ENCODE data around the gene HP1BP3. TPM values are rescaled to one million over a fixed set of nuclear protein-coding genes. Genes with fewer than 3 reads are reported as not detected.

The HP1BP3 gene
- total RNA-seq, 1 donor from 2014 or later: 267 TPM

GRCh38 chr1:20753589-20753988, 33.5 kb downstream of the HP1BP3 start:
- Histone ChIP-seq H3K4me1 (no peaks in the 10 kb centered on the region), H3K27ac (no peak overlapping the region), H3K4me3 (no peak overlapping the region), H3K36me3 (peaks cover 0 to 73% of the 10 kb centered on the region in 2 donors), H3K27me3 (no peaks in the 10 kb centered on the region), H3K9me3 (no peaks in the 10 kb centered on the region)
- no peak for DNase-seq (ENCODE audit: extremely low spot score in 2 of 2)
- TF ChIP-seq, protein P1, sequence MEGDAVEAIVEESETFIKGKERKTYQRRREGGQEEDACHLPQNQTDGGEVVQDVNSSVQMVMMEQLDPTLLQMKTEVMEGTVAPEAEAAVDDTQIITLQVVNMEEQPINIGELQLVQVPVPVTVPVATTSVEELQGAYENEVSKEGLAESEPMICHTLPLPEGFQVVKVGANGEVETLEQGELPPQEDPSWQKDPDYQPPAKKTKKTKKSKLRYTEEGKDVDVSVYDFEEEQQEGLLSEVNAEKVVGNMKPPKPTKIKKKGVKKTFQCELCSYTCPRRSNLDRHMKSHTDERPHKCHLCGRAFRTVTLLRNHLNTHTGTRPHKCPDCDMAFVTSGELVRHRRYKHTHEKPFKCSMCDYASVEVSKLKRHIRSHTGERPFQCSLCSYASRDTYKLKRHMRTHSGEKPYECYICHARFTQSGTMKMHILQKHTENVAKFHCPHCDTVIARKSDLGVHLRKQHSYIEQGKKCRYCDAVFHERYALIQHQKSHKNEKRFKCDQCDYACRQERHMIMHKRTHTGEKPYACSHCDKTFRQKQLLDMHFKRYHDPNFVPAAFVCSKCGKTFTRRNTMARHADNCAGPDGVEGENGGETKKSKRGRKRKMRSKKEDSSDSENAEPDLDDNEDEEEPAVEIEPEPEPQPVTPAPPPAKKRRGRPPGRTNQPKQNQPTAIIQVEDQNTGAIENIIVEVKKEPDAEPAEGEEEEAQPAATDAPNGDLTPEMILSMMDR (IDR thresholded peaks at IDR 0.05): no peak
- TF ChIP-seq POLR2A (IDR thresholded peaks at IDR 0.05): no peak
- no peak for TF ChIP-seq POLR2AphosphoS5 (IDR thresholded peaks at IDR 0.05; ENCODE audit: insufficient read depth in 1 of 2, low read depth in 1 of 2)
- intact Hi-C loops (cut with DNase I): no loop called here

- Histone ChIP-seq H3K4me3 (no peak overlapping the region), H3K27me3 (no peaks in the 10 kb centered on the region), H3K4me1 (no peaks in the 10 kb centered on the region), H3K9me3 (no peaks in the 10 kb centered on the region), H3K36me3 (peaks cover 0 to 73% of the 10 kb centered on the region in 2 donors), H3K27ac (no peak overlapping the region)
- TF ChIP-seq, protein P1 (IDR thresholded peaks at IDR 0.05): no peak
- TF ChIP-seq POLR2A (IDR thresholded peaks at IDR 0.05) (no peak), POLR2AphosphoS5 (IDR thresholded peaks at IDR 0.05; ENCODE audit: insufficient read depth in 1 of 2, low read depth in 1 of 2) (no peak)
- DNase-seq (ENCODE audit: extremely low spot score in 2 of 2): no peak
- intact Hi-C loops (cut with DNase I): no loop called here
These were observed 35.6 kb downstream of the HP1BP3 start for GRCh38 chr1:20751462-20751990.

GRCh38 chr1:20742671-20743070, 44.4 kb downstream of the HP1BP3 start:
- H3K36me3 ChIP-seq: peaks cover 0 to 63% of the 10 kb centered on the region in 2 donors
- H3K27me3 ChIP-seq: no peaks in the 10 kb centered on the region
- H3K9me3 ChIP-seq: no peaks in the 10 kb centered on the region

DNA sequence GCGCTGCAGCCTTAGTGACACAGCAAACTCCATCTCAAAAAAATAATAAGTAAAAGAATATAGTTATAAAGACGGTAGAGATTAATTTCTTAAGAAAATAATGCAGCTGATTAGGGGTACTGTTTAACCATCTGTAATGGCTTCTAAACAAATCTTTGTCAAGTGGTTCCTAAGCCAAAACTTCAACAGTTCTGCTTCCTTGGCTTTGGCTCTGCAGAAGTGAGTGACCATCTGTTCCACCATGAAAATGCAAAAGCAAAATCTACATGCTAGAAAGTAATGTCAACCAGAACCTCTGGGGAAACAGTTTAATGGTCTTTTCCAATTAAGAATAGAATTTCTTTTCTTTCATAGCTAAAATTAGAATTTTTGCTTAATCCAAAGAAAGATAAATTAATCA, 46.3 kb downstream of the HP1BP3 start:
- no peaks in the 10 kb centered on the region for H3K4me1 ChIP-seq
- TF ChIP-seq, protein P1 (IDR thresholded peaks at IDR 0.05): no peak
- TF ChIP-seq POLR2AphosphoS5 (IDR thresholded peaks at IDR 0.05; ENCODE audit: insufficient read depth in 1 of 2, low read depth in 1 of 2) (no peak), POLR2A (IDR thresholded peaks at IDR 0.05) (no peak)
- H3K27ac ChIP-seq: no peak overlapping the region
- intact Hi-C loops (cut with DNase I): no loop called here
- H3K27me3 ChIP-seq: no peaks in the 10 kb centered on the region
- H3K9me3 ChIP-seq: no peaks in the 10 kb centered on the region
- DNase-seq (ENCODE audit: extremely low spot score in 2 of 2): no peak
- no peak overlapping the region for H3K4me3 ChIP-seq
- peaks cover 0 to 49% of the 10 kb centered on the region in 2 donors for H3K36me3 ChIP-seq

More at GRCh38 chr1:20742671-20743070, 44.4 kb downstream of the HP1BP3 start:
- Histone ChIP-seq H3K4me3 (no peak overlapping the region), H3K4me1 (no peaks in the 10 kb centered on the region), H3K27ac (no peak overlapping the region)
- TF ChIP-seq POLR2A (IDR thresholded peaks at IDR 0.05) (no peak), POLR2AphosphoS5 (IDR thresholded peaks at IDR 0.05; ENCODE audit: insufficient read depth in 1 of 2, low read depth in 1 of 2) (no peak)
- TF ChIP-seq, protein P1 (IDR thresholded peaks at IDR 0.05): no peak
- intact Hi-C loops (cut with DNase I): no loop called here
- DNase-seq (ENCODE audit: extremely low spot score in 2 of 2): no peak

DNA sequence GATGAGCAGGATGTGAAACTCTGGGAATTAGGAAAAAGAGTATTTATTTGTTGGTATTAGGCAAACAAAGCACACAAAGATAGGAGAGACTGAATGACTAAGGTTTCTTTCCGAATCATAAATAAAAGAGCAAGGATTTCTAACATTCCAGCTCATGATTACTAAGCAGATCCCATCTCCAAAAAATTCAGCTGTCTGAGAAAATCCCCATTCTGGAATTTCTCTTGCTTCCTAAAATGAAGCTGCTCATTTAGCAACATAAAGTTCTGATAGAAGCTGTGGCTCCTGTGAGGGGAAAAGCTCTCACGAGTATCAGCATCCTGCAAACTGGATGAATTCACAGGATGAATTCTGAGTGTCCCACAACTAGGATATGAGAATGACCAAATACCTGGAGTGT, 47.9 kb downstream of the HP1BP3 start:
- no peaks in the 10 kb centered on the region for H3K27me3 ChIP-seq
- H3K27ac ChIP-seq: no peak overlapping the region
- H3K4me1 ChIP-seq: no peaks in the 10 kb centered on the region
- H3K9me3 ChIP-seq: no peaks in the 10 kb centered on the region
- intact Hi-C loops (cut with DNase I): no loop called here
- DNase-seq (ENCODE audit: extremely low spot score in 2 of 2): no peak
- TF ChIP-seq POLR2A (IDR thresholded peaks at IDR 0.05) (no peak), POLR2AphosphoS5 (IDR thresholded peaks at IDR 0.05; ENCODE audit: insufficient read depth in 1 of 2, low read depth in 1 of 2) (no peak)
- TF ChIP-seq, protein P1 (IDR thresholded peaks at IDR 0.05): no peak
- peaks cover 0 to 34% of the 10 kb centered on the region in 2 donors for H3K36me3 ChIP-seq
- no peak overlapping the region for H3K4me3 ChIP-seq
